SK-N-SH (cell line): ENCODE measurements around the gene ZHX3. TPM values are rescaled to one million over a fixed set of nuclear protein-coding genes. Genes with fewer than 3 reads are reported as not detected.

ENCODE experiments used
- CTCF ChIA-PET: fragments of 300-600, 350-600 bp; formaldehyde crosslinking; extraction: SDS; loops from one replicate; lab custom pipeline; 2021; lab: Yijun Ruan, JAX
- POLR2A ChIA-PET: fragments of 350-600 bp; sonication (Branson Sonifier 250); formaldehyde crosslinking; extraction: SDS; loops from one replicate; lab custom pipeline; 2020; ENCODE audit warnings: antibody characterized with exemption, inconsistent platforms; lab: Yijun Ruan, JAX
- DNase-seq: peaks from one replicate; pipeline ENCODE4 v3.0.0; 2012
- H2AFZ ChIP-seq: fragments of 200-600 bp; sonication (generic); 2 replicates; pipeline ENCODE4 v1.8.1; 2016; ENCODE audit warnings: antibody characterized with exemption, mild to moderate bottlenecking, low read depth
- H3F3A ChIP-seq: fragments of 200-600 bp; sonication (generic); replicated peaks from 2 replicates; pipeline ENCODE3; 2016; ENCODE audit warnings: antibody characterized with exemption, mild to moderate bottlenecking; ENCODE audit not compliant: insufficient read depth
- H3K27ac ChIP-seq, 2 experiments: fragments of 200-500 bp in 1 of 2; fragments of 200-600 bp in 1 of 2; sonication (Bioruptor generic) in 1 of 2; sonication (generic), shearing (Covaris generic) in 1 of 2; 2 replicates each; pipeline versions ENCODE4 v1.5.1 to v1.6.1; 2014 to 2016; ENCODE audit warnings: low read depth in 2 of 2, inconsistent platforms in 1 of 2, low read length in 1 of 2, mild to moderate bottlenecking in 1 of 2, mixed read lengths in 1 of 2
- H3K27me3 ChIP-seq: fragments of 200-600 bp; sonication (generic), shearing (Covaris generic); 2 replicates; pipeline ENCODE4 v1.6.1; 2016; ENCODE audit warnings: mixed run types; ENCODE audit not compliant: insufficient read depth
- H3K36me3 ChIP-seq, 2 experiments: fragments of 200-500 bp in 1 of 2; fragments of 200-600 bp in 1 of 2; sonication (Bioruptor generic) in 1 of 2; sonication (generic) in 1 of 2; replicated peaks in 1 of 2; 2 replicates each; pipeline versions ENCODE3 to v1.5.1; 2014 to 2016; ENCODE audit warnings: low read length in 1 of 2, mild to moderate bottlenecking in 1 of 2; ENCODE audit not compliant: insufficient read depth in 2 of 2, control insufficient read depth in 1 of 2
- H3K4me1 ChIP-seq, 2 experiments: fragments of 200-500 bp in 1 of 2; fragments of 200-600 bp in 1 of 2; sonication (Bioruptor generic) in 1 of 2; sonication (generic), shearing (Covaris generic) in 1 of 2; 2 replicates each; pipeline versions ENCODE4 v1.5.1 to v1.6.1; 2014 to 2016; ENCODE audit warnings: low read depth in 1 of 2, low read length in 1 of 2, mixed run types in 1 of 2; ENCODE audit not compliant: insufficient read depth in 2 of 2, control insufficient read depth in 1 of 2
- H3K4me2 ChIP-seq: fragments of 200-600 bp; sonication (generic), shearing (Covaris generic); 2 replicates; pipeline ENCODE4 v1.6.1; 2017; ENCODE audit warnings: mixed run types
- H3K4me3 ChIP-seq, 2 experiments: fragments of 200-500 bp in 1 of 2; fragments of 200-600 bp in 1 of 2; sonication (Bioruptor generic) in 1 of 2; sonication (generic), shearing (Covaris generic) in 1 of 2; 2 replicates each; pipeline versions ENCODE4 v1.5.1 to v1.8.1; 2014 to 2016; ENCODE audit warnings: low read depth in 2 of 2, inconsistent platforms in 1 of 2, low read length in 1 of 2, mild to moderate bottlenecking in 1 of 2, mixed read lengths in 1 of 2, moderate library complexity in 1 of 2
- H3K79me2 ChIP-seq: fragments of 200-600 bp; sonication (generic); 2 replicates; pipeline ENCODE4 v1.8.1; 2017; ENCODE audit warnings: mild to moderate bottlenecking; ENCODE audit not compliant: insufficient read depth
- H3K9ac ChIP-seq: fragments of 200-600 bp; sonication (generic); 2 replicates; pipeline ENCODE4 v1.6.1; 2017; ENCODE audit warnings: mixed run types
- H3K9me2 ChIP-seq: fragments of 200-600 bp; sonication (generic); 2 replicates; pipeline ENCODE4 v1.6.1; 2017; ENCODE audit warnings: mixed run types
- H3K9me3 ChIP-seq: fragments of 200-600 bp; sonication (generic); 2 replicates; pipeline ENCODE4 v1.6.1; 2017; ENCODE audit warnings: mixed run types, mild to moderate bottlenecking, moderate library complexity
- H4K20me1 ChIP-seq: fragments of 200-600 bp; sonication (generic); 2 replicates; pipeline ENCODE4 v1.6.1; 2017; ENCODE audit warnings: mild to moderate bottlenecking, mixed run types; ENCODE audit not compliant: insufficient read depth
- CHD2 ChIP-seq: fragments of 150-350 bp; IDR thresholded peaks from 2 replicates; pipeline ENCODE4 v1.6.1; 2018; ENCODE audit warnings: low read length; ENCODE audit not compliant: partially characterized antibody
- ELF1 ChIP-seq: IDR thresholded peaks from 2 replicates; pipeline ENCODE4 v1.4.0; 2012
- EZH2phosphoT487 ChIP-seq: fragments of 200-600 bp; sonication (generic); IDR thresholded peaks from 2 replicates; pipeline ENCODE4 v1.6.1; 2017; ENCODE audit warnings: low read depth, mixed run types, mild to moderate bottlenecking, antibody characterized with exemption, moderate library complexity, borderline replicate concordance
- FOSL2 ChIP-seq: IDR thresholded peaks from 2 replicates; pipeline ENCODE4 v1.4.0; 2012; ENCODE audit warnings: low read depth, mild to moderate bottlenecking, moderate library complexity, borderline replicate concordance
- FOXM1 ChIP-seq: IDR thresholded peaks from 2 replicates; pipeline ENCODE4 v1.4.0; 2012; ENCODE audit warnings: low read depth, mild to moderate bottlenecking
- GABPA ChIP-seq: IDR thresholded peaks from 2 replicates; pipeline ENCODE4 v1.4.0; 2012; ENCODE audit warnings: low read depth, mild to moderate bottlenecking
- JUND ChIP-seq: IDR thresholded peaks from 2 replicates; pipeline ENCODE4 v1.4.0; 2012
- MEF2A ChIP-seq: IDR thresholded peaks from 2 replicates; pipeline ENCODE4 v1.4.0; 2012; ENCODE audit warnings: low read depth, borderline replicate concordance
- MXI1 ChIP-seq: IDR thresholded peaks from 2 replicates; pipeline ENCODE4 v1.6.1; 2012; ENCODE audit warnings: mild to moderate bottlenecking, low read depth, low read length, improper control_type of control experiment
- NRF1 ChIP-seq: IDR thresholded peaks from 2 replicates; pipeline ENCODE4 v1.6.1; 2012; ENCODE audit warnings: low read depth, mild to moderate bottlenecking, low read length
- POLR2AphosphoS5 ChIP-seq: IDR thresholded peaks from 2 replicates; pipeline ENCODE4 v1.6.1; 2012; ENCODE audit warnings: low read depth, low read length
- RAD21 ChIP-seq: IDR thresholded peaks from 2 replicates; pipeline ENCODE4 v1.6.1; 2012; ENCODE audit warnings: mild to moderate bottlenecking, low read length
- SIN3A ChIP-seq: IDR thresholded peaks from 2 replicates; pipeline ENCODE4 v1.6.1; 2012; ENCODE audit warnings: low read depth, mild to moderate bottlenecking, low read length, moderate library complexity, borderline replicate concordance
- SMC3 ChIP-seq: IDR thresholded peaks from 2 replicates; pipeline ENCODE4 v1.6.1; 2012; ENCODE audit warnings: low read depth, low read length, improper control_type of control experiment
- TCF12 ChIP-seq: IDR thresholded peaks from 2 replicates; pipeline ENCODE4 v1.4.0; 2012
- WGBS: methylation state at CpG from one replicate; pipeline ENCODE4 v1.1.6; 2017; ENCODE audit warnings: low lambda C conversion rate; 5-methylcytosine and 5-hydroxymethylcytosine counted together
- polyA plus RNA-seq, 3 experiments: library from polyadenylated mRNA; depleted of rRNA; stranded (reverse); fragments of >200 nt; gene quantifications; 2 replicates each; pipeline ENCODE4 v1.2.3, GENCODE V29; 2012
- TF ChIP-seq, protein P1 (sequence below): IDR thresholded peaks from 2 replicates; pipeline ENCODE4 v1.4.0; 2012; ENCODE audit warnings: low read depth, borderline replicate concordance
- TF ChIP-seq, protein P2 (sequence below): fragments of 150-350 bp; IDR thresholded peaks from 2 replicates; pipeline ENCODE4 v1.6.1; 2016; ENCODE audit warnings: mild to moderate bottlenecking, low read depth, low read length
- TF ChIP-seq, protein P3 (sequence below): IDR thresholded peaks from 2 replicates; pipeline ENCODE4 v1.4.0; 2012; ENCODE audit warnings: low read depth, borderline replicate concordance
- TF ChIP-seq, protein P4 (sequence below): IDR thresholded peaks from 2 replicates; pipeline ENCODE4; 2012

ZHX3 gene
- polyA plus RNA-seq, 1 of the 3 experiments (the other 2 are of a cell fraction) = 6.0 TPM

DNA sequence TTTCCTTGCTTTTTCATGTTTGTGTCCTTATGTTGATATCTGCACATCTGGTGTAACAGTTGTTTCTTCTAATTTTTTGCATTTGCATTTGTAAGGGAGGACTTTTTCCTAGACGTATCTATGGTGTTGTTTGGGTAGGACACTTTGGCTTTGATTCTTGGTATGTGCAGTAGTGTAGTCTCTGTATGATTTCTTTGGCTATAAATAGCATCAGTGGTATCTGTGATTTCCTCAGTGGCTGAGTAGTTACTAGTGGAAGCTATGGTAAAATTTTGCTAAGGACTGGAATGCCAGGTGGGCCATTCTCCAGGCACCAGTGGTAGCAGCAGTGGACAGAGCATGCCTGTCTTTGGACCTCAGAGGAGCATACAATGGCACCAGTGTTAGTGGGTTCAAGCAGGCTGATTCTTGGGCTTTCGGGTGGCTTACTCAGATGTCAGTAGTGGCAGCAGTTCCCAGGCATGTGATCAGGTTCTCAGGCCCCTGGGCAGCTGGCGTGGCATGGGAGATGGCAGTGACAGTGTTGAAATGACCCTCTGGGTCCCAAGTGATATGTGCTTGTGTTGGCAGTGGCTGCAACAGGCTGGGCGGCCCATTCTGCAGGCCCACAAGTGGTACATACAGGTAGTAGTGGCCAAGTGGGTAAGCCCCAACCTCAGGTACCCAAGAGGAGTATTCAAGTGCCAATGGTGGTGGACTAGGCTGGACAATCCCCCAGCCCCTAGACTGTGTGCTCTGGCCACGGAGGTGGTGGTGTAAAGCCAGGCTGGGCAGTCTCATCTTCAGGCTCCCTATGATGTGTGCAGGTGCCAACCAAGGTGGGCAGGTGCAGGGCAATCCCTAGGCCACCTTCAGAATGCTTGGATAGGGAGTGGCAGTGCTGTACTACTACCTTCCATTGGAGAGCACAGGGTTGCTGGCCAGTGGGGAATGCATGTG lies 125.7 kb downstream of the ZHX3 start:
- Histone ChIP-seq H3K27ac (no peak overlapping the region), H3K79me2 (no peaks in the 10 kb centered on the region), H3K4me3 (no peak overlapping the region)
- DNase-seq = no peak
- no peak for TF ChIP-seq JUND
- no peak for TF ChIP-seq NRF1
- TF ChIP-seq, protein P1, sequence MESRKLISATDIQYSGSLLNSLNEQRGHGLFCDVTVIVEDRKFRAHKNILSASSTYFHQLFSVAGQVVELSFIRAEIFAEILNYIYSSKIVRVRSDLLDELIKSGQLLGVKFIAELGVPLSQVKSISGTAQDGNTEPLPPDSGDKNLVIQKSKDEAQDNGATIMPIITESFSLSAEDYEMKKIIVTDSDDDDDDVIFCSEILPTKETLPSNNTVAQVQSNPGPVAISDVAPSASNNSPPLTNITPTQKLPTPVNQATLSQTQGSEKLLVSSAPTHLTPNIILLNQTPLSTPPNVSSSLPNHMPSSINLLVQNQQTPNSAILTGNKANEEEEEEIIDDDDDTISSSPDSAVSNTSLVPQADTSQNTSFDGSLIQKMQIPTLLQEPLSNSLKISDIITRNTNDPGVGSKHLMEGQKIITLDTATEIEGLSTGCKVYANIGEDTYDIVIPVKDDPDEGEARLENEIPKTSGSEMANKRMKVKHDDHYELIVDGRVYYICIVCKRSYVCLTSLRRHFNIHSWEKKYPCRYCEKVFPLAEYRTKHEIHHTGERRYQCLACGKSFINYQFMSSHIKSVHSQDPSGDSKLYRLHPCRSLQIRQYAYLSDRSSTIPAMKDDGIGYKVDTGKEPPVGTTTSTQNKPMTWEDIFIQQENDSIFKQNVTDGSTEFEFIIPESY = no peak
- TF ChIP-seq, protein P2, sequence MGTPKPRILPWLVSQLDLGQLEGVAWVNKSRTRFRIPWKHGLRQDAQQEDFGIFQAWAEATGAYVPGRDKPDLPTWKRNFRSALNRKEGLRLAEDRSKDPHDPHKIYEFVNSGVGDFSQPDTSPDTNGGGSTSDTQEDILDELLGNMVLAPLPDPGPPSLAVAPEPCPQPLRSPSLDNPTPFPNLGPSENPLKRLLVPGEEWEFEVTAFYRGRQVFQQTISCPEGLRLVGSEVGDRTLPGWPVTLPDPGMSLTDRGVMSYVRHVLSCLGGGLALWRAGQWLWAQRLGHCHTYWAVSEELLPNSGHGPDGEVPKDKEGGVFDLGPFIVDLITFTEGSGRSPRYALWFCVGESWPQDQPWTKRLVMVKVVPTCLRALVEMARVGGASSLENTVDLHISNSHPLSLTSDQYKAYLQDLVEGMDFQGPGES = no peak
- TF ChIP-seq MEF2A = no peak
- no peak for TF ChIP-seq TCF12
- TF ChIP-seq, protein P3, sequence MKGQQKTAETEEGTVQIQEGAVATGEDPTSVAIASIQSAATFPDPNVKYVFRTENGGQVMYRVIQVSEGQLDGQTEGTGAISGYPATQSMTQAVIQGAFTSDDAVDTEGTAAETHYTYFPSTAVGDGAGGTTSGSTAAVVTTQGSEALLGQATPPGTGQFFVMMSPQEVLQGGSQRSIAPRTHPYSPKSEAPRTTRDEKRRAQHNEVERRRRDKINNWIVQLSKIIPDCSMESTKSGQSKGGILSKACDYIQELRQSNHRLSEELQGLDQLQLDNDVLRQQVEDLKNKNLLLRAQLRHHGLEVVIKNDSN = no peak
- TF ChIP-seq ELF1 = no peak
- no peak for TF ChIP-seq RAD21
- TF ChIP-seq CHD2 = no peak
- TF ChIP-seq MXI1 = no peak
- no peak for TF ChIP-seq SMC3
- TF ChIP-seq, all 33 proteins: peak for 0
- 98% methylated on average over 4 of the region's 5 CpGs for WGBS
- no peak overlapping the region for H3K4me2 ChIP-seq
- H3K9me3 ChIP-seq = peaks cover 18% of the 10 kb centered on the region; the same call in 1 of the 2 replicates
- peaks cover 0 to 34% of the 10 kb centered on the region in 2 experiments for H3K36me3 ChIP-seq
- H3K9me2 ChIP-seq = no peaks in the 10 kb centered on the region
- no peaks in the 10 kb centered on the region for H4K20me1 ChIP-seq
- H3K27me3 ChIP-seq = no peaks in the 10 kb centered on the region
- ChIA-PET POLR2A (no interaction called here), CTCF (interaction anchor here (0.8 kb wide), 1 partner anchor 19 kb away, joined by 4 read pairs; no protein-coding TSS in a partner anchor)
- H3F3A ChIP-seq = no peaks in the 10 kb centered on the region
- H3K9ac ChIP-seq = no peak overlapping the region
- H2AFZ ChIP-seq = no peak overlapping the region
- H3K4me1 ChIP-seq = no peaks in the 10 kb centered on the region

DNA sequence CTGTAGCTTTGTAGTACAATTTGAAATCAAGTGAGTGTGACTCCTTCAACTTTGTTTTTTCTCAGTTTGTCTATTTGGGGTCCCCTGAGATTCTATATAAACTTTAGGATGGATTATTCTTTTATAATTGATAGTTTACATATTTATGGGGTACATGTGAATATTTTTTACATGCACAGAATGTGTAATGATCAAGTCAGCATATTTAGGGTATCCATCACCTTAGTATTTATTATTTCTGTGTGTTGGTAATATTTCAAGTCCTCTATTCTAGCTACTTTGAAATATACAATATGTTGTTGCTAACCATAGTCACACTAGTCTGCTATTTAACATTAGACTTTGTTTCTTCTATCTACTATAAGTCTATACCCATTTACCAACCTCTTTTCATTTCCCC lies 129.9 kb downstream of the ZHX3 start:
- no peak for TF ChIP-seq JUND
- no peak for TF ChIP-seq EZH2phosphoT487
- TF ChIP-seq, protein P2 = no peak
- TF ChIP-seq FOXM1 = no peak
- TF ChIP-seq FOSL2 = no peak
- no peak for TF ChIP-seq ELF1
- TF ChIP-seq, protein P4, sequence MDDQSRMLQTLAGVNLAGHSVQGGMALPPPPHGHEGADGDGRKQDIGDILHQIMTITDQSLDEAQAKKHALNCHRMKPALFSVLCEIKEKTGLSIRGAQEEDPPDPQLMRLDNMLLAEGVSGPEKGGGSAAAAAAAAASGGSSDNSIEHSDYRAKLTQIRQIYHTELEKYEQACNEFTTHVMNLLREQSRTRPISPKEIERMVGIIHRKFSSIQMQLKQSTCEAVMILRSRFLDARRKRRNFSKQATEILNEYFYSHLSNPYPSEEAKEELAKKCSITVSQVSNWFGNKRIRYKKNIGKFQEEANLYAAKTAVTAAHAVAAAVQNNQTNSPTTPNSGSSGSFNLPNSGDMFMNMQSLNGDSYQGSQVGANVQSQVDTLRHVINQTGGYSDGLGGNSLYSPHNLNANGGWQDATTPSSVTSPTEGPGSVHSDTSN = no peak
- no peak for TF ChIP-seq NRF1
- no peak for TF ChIP-seq POLR2AphosphoS5
- no peak for TF ChIP-seq GABPA
- no peak for TF ChIP-seq SIN3A
- TF ChIP-seq, all 33 proteins: peak for 0
- Histone ChIP-seq H3K27me3 (no peaks in the 10 kb centered on the region), H3K36me3 (peaks cover 0 to 20% of the 10 kb centered on the region in 2 experiments), H3K79me2 (no peaks in the 10 kb centered on the region), H3K9ac (no peak overlapping the region), H3K27ac (no peak overlapping the region), H4K20me1 (no peaks in the 10 kb centered on the region), H3K4me1 (peaks cover 0 to 12% of the 10 kb centered on the region in 2 experiments; a peak in 1 of 4 replicates), H3F3A (no peaks in the 10 kb centered on the region), H3K9me3 (peaks cover 18% of the 10 kb centered on the region; the same call in 1 of the 2 replicates), H3K4me3 (no peak overlapping the region), H3K4me2 (no peak overlapping the region), H3K9me2 (no peaks in the 10 kb centered on the region), H2AFZ (no peak overlapping the region)
- ChIA-PET POLR2A (no interaction called here), CTCF (interaction anchor here (0.6 to 2.0 kb wide), 2 partner anchors 45 to 53 kb away, joined by 3 to 5 read pairs; no protein-coding TSS in a partner anchor)
- DNase-seq = no peak
